Stomach (tissue), 9 donors: Measurements from ENCODE around the gene MAGI2. TPM values are rescaled to one million over a fixed set of nuclear protein-coding genes. Genes with fewer than 3 reads are reported as not detected.

Experiments
- DNase-seq, 2 donors: peaks; one replicate each; pipeline versions ENCODE4 v3.0.0 to v3.0.0-alpha.2; 2013 to 2019
- H3K27ac ChIP-seq, 5 donors: fragments of 200-600 bp in 4 of 5; sonication (generic) in 4 of 5; one replicate each; pipeline ENCODE4 v1.5.1; 2013 to 2019; ENCODE audit warnings: mild to moderate bottlenecking in 1 of 5, moderate library complexity in 1 of 5
- H3K27me3 ChIP-seq, 3 donors: fragments of 200-600 bp; sonication (generic); one replicate each; pipeline ENCODE4 v1.5.1; 2017 to 2019; ENCODE audit warnings: mixed run types in 1 of 3
- H3K36me3 ChIP-seq, 4 donors: fragments of 200-600 bp; sonication (generic); 1 replicate in 3 of 4; 2 replicates in 1 of 4; pipeline ENCODE4 v1.5.1; 2016 to 2019
- H3K4me1 ChIP-seq, 4 donors: fragments of 200-600 bp; sonication (generic); one replicate each; pipeline ENCODE4 v1.5.1; 2016 to 2019
- H3K4me3 ChIP-seq, 4 donors: fragments of 200-600 bp; sonication (generic) in 3 of 4; one replicate each; pipeline ENCODE4 v1.5.1; 2016 to 2019; ENCODE audit warnings: mild to moderate bottlenecking in 1 of 4
- H3K9me3 ChIP-seq, 4 donors: fragments of 200-600 bp; sonication (generic); one replicate each; pipeline ENCODE4 v1.5.1; 2016 to 2019
- EP300 ChIP-seq: sonication (generic); formaldehyde crosslinking; IDR thresholded peaks from one replicate; pipeline ENCODE4 v1.6.1; 2017; ENCODE audit warnings: antibody characterized with exemption
- POLR2A ChIP-seq, 4 donors: fragments of 450-650 bp; IDR thresholded peaks; one replicate each; pipeline ENCODE4 v1.6.1; 2016; ENCODE audit warnings: antibody characterized with exemption in 4 of 4, control low read depth in 2 of 4, mild to moderate bottlenecking in 1 of 4, moderate library complexity in 1 of 4
- POLR2AphosphoS5 ChIP-seq, 3 donors: sonication (generic); formaldehyde crosslinking; IDR thresholded peaks; one replicate each; pipeline ENCODE4 v1.6.1; 2016; ENCODE audit warnings: antibody characterized with exemption in 3 of 3
- WGBS, 5 donors: extraction: QIAGEN DNeasy Blood & Tissue Kit in 3 of 5; methylation state at CpG; one replicate each; pipeline versions ENCODE4 v1.1.5 to v1.1.7; 2013 to 2018; 5-methylcytosine and 5-hydroxymethylcytosine counted together
- intact Hi-C: fragments of 100-400 bp; cut with DNase I; formaldehyde crosslinking; loops from one replicate; pipeline ENCODE4 v1.15.1; 2023; ENCODE audit warnings: low total_unique reads
- polyA plus RNA-seq, 3 donors: library from polyadenylated mRNA; stranded (reverse); fragments of 200-250 nt; gene quantifications; one replicate each; pipeline ENCODE4 v1.2.3, GENCODE V29; 2013
- total RNA-seq, 5 donors: library from RNA; depleted of rRNA; stranded (reverse); fragments of >200 nt; gene quantifications; one replicate each; pipeline versions ENCODE4 v1.1.0 to v1.2.3, GENCODE V29; 2014 to 2016
- TF ChIP-seq, protein P1 (sequence below), 7 experiments: fragments of 450-650 bp in 4 of 7; fragments of 200-600 bp in 3 of 7; sonication (generic) in 3 of 7; IDR thresholded peaks; one replicate each; pipeline ENCODE4 v1.5.1; 2016 to 2019; ENCODE audit warnings: antibody characterized with exemption in 7 of 7, control low read depth in 2 of 7, mild to moderate bottlenecking in 1 of 7
- donor health status: healthy with polysubstance abuse.
- donor health status: Bipolar disorder and iron deficiency.
- donor health status: healthy.

MAGI2 gene
- total and polyA plus RNA-seq, 8 donors: 0.92 to 53.9 (median 5.8) TPM

DNA sequence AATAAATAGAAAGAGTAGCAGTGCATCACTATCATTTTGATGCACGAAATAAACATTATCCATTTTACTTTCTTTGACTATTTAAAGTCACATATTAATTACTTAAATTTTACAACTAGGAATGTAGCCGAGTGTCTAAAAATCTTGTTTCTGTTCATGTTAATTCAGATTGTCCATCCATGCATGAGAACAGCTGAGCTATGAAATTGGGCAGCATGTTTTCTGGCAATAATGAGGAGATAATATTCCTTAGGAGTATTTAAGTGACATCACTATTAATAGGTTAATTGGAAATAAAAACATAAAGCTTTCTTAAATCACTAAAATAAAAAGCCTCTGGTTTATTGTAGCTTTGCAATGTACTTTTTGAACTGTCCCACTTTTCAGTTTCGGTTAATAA, 1361.1 kb downstream of the MAGI2 start:
- no peaks in the 10 kb centered on the region for H3K27me3 ChIP-seq
- intact Hi-C loops: no loop called here
- no peaks in the 10 kb centered on the region for H3K4me1 ChIP-seq
- H3K27ac ChIP-seq: no peak overlapping the region
- no peak for DNase-seq
- H3K36me3 ChIP-seq: no peaks in the 10 kb centered on the region
- H3K9me3 ChIP-seq: no peaks in the 10 kb centered on the region
- WGBS, 5 donors: 87 to 91% (median 90%) methylated on average over 3 of the region's 3 CpGs
- TF ChIP-seq EP300 (no peak), POLR2AphosphoS5 (IDR thresholded peaks at IDR 0.05) (no peak), POLR2A (IDR thresholded peaks at IDR 0.05) (no peak)
- TF ChIP-seq, protein P1, sequence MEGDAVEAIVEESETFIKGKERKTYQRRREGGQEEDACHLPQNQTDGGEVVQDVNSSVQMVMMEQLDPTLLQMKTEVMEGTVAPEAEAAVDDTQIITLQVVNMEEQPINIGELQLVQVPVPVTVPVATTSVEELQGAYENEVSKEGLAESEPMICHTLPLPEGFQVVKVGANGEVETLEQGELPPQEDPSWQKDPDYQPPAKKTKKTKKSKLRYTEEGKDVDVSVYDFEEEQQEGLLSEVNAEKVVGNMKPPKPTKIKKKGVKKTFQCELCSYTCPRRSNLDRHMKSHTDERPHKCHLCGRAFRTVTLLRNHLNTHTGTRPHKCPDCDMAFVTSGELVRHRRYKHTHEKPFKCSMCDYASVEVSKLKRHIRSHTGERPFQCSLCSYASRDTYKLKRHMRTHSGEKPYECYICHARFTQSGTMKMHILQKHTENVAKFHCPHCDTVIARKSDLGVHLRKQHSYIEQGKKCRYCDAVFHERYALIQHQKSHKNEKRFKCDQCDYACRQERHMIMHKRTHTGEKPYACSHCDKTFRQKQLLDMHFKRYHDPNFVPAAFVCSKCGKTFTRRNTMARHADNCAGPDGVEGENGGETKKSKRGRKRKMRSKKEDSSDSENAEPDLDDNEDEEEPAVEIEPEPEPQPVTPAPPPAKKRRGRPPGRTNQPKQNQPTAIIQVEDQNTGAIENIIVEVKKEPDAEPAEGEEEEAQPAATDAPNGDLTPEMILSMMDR (IDR thresholded peaks at IDR 0.05): no peak
- H3K4me3 ChIP-seq: no peak overlapping the region

DNA sequence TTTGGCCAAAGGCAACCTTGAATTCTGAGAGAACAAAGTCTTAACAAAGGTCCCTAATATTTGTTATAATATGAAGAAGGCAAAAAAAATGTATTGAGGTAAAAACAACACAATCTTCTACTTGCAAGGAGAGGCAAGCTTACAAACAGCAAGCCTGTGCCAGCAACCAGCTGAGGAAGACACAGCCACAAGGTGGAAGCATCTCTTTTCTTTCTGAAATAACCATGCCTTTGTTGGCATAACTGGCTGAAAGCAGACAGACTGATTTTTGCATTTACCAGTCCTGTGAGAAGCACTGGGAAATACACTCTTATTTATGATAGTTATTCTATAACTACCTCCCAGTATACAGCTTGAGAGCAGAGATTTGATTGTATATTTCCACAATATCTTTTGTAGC, 1362.9 kb downstream of the MAGI2 start:
- Histone ChIP-seq H3K27me3 (no peaks in the 10 kb centered on the region), H3K9me3 (no peaks in the 10 kb centered on the region), H3K27ac (no peak overlapping the region), H3K4me1 (no peaks in the 10 kb centered on the region), H3K4me3 (no peak overlapping the region), H3K36me3 (no peaks in the 10 kb centered on the region)
- intact Hi-C loops: no loop called here
- TF ChIP-seq, protein P1 (IDR thresholded peaks at IDR 0.05): no peak
- TF ChIP-seq POLR2A (IDR thresholded peaks at IDR 0.05) (no peak), EP300 (no peak), POLR2AphosphoS5 (IDR thresholded peaks at IDR 0.05) (no peak)
- peak in 1 of 2 donors; percentile 11 for DNase-seq

DNA sequence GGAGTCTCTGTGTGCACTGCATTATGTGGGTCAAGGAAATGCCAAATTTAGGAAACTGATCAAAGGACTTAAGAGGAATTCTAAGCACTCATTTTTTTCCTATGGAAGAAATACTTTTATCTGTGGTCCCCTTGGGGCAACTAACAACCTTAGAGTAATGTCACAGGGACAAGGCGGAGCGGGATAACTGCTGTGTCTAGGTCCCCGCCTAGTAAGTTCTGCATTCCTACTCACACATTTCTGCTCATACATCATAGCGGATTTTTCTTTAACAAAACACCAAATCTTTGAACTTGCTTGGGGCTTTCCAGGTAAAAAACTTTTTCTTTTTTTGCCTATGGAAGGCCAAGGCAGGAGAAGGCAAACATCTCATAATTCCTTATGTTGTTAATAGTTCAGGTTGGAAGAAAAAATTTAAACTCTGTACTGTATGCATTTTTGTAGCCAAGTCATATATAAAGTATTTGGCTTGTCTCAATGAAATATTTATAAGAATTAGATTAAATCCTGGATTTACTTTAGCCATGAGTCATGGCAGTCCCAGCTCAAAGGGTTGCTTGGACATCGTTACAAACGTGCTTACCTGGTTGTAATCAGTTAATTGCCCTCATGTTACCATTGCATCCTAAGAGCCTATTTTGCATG, 1369.9 kb downstream of the MAGI2 start:
- Histone ChIP-seq H3K27me3 (no peaks in the 10 kb centered on the region), H3K4me1 (no peaks in the 10 kb centered on the region), H3K36me3 (no peaks in the 10 kb centered on the region), H3K27ac (no peak overlapping the region), H3K9me3 (no peaks in the 10 kb centered on the region), H3K4me3 (no peak overlapping the region)
- no peak for DNase-seq
- TF ChIP-seq EP300 (no peak), POLR2A (IDR thresholded peaks at IDR 0.05) (no peak), POLR2AphosphoS5 (IDR thresholded peaks at IDR 0.05) (no peak)
- TF ChIP-seq, protein P1 (IDR thresholded peaks at IDR 0.05): no peak
- intact Hi-C loops: no loop called here
- WGBS, 5 donors: 64 to 80% (median 78%) methylated on average over 6 of the region's 6 CpGs

DNA sequence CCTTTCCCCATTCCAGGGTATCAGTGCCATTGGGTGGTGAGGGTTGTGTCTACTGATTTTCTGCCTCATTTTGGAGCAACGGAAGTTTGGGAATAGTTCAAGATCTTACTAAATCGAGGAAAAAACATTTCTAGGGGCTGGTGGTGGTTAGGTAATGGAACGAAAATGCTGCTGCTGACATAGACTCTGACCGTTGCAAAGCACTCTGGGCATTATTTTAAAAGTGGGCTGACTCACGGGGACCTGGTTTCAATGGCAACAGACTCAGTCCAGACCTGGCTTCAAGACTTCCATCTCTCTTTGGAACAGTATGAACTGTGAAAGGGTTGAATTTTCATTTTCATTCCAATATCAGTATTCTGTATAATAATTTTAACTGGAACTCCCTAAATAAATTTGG, 1370.9 kb downstream of the MAGI2 start:
- Histone ChIP-seq H3K36me3 (no peaks in the 10 kb centered on the region), H3K27ac (no peak overlapping the region), H3K4me3 (no peak overlapping the region), H3K9me3 (no peaks in the 10 kb centered on the region), H3K27me3 (no peaks in the 10 kb centered on the region), H3K4me1 (no peaks in the 10 kb centered on the region)
- WGBS, 5 donors: 84 to 95% (median 86%) methylated on average over 5 of the region's 5 CpGs
- intact Hi-C loops: no loop called here
- no peak for TF ChIP-seq EP300
- TF ChIP-seq POLR2AphosphoS5 (IDR thresholded peaks at IDR 0.05): no peak
- TF ChIP-seq, protein P1 (IDR thresholded peaks at IDR 0.05): no peak
- TF ChIP-seq POLR2A (IDR thresholded peaks at IDR 0.05): no peak
- no peak for DNase-seq
